ENCODE results near the gene SMTNL1.
"Not testable (repeated sequence)": the region's sequence is repeated elsewhere in the genome, so short reads cannot be mapped to it uniquely, and the experiment has no call there.

The SMTNL1 gene

DNA sequence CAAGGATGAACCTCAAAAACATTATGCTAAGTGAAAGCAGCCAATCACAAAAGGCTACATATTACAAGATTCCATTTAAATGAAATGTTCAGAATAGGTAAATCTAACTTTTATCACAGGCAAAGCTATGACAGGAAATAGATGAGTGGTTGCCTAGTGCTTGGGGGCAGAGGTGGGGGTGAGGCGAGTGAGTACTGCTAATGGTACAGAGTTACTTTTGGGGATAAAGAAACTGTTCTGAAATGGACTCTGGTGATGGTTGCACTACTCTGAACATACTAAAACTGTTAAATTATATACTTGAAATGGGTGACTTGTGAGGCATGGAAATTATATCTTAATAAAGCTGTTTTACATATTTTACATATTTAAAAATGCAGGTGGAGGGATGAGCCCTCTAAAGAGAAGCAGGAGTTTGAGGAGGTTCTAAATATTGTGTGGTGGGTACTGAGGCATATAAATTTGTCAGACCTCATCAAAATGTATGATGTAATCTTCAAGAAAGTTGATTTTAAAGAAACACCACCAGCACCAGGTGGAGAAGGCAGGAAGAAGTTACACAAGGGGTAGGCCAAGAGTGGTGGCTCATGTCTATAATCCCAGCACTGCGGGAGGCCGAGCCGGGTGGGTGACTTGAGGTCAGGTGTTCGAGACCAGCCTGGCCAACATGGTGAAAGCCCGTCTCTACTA lies 25.5 kb upstream of the SMTNL1 start:
- no peak for DNase-seq

DNA sequence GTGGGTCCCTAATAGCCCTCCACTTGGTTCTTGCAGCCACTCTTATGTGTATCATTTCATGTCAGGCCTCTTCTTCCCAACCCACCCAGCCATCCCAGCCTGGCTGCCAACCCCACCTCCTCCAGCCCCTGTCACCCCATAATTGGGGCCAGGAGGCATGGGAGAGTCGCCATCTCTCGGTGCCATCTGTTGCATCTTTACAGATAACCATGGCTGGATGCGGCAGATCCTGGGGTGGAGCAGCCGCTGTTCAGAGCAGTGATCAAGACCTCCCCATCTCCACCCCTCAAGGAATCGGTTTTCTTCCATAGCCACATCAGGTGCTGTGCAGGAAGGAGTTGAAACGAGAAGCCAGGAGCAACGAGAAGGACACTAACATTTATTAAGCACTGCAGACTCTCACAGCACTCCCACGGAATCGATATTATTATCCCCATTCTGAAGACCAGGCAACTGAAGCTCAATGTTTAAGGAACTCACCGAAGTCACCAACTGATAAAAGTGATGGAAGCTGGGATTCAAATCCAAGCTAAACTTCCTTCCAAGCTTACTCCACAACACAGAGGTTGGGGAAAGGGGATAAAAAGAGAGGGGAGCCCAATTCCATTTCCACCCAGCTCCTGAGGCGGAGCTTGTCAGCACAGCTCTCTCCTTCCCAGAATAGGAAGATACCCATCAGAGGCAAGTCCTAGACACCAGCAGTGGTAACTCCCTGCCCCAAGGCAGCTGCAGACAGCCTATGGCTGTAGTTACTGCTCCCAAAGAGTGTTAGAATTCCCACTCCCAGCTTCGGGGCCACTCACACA lies 24.5 kb upstream of the SMTNL1 start:
- no peak for DNase-seq

DNA sequence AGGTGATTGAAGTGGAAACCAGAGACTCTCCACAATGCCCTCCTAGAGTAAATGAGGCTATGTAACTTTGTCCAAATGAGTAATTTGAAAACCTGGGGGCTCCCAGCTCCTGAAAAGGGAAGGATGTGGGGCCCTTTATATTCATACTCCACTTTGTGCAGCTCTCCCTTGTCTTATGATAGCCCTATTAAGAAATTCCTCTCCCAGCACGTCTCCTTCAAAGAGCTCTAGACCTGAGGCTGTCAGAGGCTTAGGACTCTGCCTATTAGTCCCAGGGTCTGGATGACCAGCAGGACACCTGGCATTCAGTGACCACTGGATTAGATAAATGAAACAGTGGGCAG lies 24.0 kb upstream of the SMTNL1 start:
- DNase-seq = no peak

GRCh38 chr11:57513911-57514537 lies 23.4 kb upstream of the SMTNL1 start:
- DNase-seq = peak; percentile 4 to 24

DNA sequence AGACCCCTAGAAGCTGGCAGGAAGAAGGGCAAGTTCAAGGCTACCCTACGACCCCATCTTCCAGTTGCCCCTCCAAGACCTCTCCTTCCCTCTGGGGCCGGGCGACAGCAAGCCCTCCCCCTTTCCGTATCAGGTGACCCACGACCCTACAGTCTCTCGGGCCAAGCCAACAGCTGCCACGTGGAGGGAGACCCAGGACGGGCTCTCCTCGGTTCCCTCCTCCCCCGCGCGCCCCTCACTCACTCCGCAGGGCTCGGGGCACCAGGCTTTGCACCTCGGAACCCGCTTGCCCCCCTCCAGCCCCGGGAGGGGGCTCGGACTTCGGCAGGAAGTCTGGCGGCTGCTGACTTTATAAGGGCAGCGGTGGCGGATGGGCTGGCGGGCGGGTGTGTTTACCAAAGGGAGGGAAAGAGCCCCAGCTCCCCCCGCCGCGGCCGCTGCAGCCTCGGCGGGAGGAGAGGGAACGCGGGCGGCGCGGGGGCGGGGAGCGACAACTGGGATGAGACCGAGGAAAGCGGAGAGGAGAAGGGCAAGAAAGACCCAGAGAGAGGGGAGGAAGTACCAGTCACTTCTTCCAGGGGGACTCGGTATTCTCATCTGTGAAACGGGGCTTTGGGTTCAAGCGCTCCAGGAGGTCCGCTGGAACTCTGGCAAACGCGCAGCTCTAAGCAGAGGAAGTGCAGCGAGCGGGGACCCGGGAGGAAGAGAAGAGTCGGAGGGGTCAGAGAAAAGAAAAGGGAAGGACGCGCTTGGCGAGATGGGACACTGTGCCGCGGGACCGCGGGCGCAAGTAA lies 22.7 kb upstream of the SMTNL1 start:
- DNase-seq = peak; percentile 12 to 52

- peak in 1 of 2 donors; percentile 30 for DNase-seq
Observed at GRCh38 chr11:57515332-57516060, 21.9 kb upstream of the SMTNL1 start, which contains the start of gene SLC43A1. TSS of gene SLC43A1 (minus strand) at chr11:57515702. CDS start at chr11:57514111, 1,591 bp downstream.

GRCh38 chr11:57516061-57516443 lies 21.3 kb upstream of the SMTNL1 start:
- no peak for DNase-seq

- DNase-seq = no peak
Observed at GRCh38 chr11:57521116-57521515, 16.3 kb upstream of the SMTNL1 start.

DNA sequence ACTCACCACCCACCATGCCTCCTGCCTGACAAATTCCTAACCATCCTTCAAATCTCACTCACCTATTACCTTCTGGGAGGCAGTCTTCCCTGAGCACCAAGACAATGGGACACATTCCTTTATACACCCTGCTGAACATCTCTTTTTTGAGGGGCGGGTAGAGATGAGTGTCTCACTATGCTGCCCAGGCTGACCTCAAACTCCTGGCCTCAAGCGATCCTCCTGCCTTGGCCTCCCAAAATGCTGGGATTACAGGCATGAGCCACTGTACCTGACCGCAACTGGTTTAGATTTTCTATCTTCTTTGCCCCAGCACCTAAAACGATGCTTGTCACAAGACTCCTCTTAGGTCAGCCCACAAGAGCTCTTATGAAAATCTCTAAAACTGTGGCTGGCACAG lies 14.0 kb upstream of the SMTNL1 start:
- no peak for DNase-seq

DNA sequence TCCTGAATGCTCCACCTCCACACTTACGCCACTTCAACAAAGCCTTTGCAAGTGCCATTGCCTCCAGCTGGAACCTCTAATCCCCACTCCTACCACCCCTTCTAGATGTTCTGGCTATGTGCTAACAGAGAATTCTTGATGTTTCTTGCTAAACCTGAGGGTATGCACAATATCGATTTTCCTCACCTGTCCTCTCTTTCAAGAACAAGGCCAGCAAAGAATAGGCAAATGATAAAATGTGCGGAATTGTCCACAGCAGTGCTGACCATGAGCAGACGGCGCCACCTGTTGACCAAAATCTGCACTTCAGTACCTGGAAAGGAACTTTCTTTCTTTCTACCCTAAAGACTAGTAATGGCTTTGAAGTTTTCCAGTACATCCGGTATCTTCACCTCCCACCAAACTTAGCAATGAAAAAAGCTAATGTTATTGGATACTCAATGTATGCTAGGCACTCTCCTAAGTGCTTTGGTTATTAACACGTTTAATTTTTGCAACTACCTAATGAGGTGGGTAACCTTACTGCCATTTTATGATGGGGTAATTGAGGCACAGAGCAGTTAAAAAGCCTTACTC lies 10.3 kb upstream of the SMTNL1 start:
- peak; percentile 65 to 78 for DNase-seq

DNA sequence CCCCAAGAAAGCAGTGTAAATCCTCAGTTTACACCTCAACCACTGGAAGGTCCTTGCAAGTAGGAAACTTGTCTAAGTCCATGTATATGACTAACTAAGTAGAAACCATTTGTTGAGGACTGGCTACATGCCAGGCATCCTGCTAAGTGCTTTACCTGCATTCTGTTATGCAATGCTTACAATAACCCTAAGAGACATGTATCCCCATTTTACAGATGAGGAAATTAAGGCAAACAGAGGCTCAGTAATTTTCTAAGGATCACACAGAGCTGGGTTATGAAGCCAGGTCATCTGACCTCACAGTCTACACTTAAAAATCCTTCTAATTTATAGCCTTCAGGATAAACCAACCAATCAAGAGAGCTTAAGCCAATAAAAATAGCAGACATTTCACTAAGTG lies 8.4 kb upstream of the SMTNL1 start:
- no peak for DNase-seq

- no peak for DNase-seq
Observed at GRCh38 chr11:57530215-57530595, 7.2 kb upstream of the SMTNL1 start.

GRCh38 chr11:57530596-57531507 lies 6.5 kb upstream of the SMTNL1 start, which contains the start of gene TIMM10:
TSS of gene TIMM10 (minus strand) at chr11:57530754. CDS start at chr11:57530189, 565 bp downstream.
- DNase-seq = peak; percentile 97

DNA sequence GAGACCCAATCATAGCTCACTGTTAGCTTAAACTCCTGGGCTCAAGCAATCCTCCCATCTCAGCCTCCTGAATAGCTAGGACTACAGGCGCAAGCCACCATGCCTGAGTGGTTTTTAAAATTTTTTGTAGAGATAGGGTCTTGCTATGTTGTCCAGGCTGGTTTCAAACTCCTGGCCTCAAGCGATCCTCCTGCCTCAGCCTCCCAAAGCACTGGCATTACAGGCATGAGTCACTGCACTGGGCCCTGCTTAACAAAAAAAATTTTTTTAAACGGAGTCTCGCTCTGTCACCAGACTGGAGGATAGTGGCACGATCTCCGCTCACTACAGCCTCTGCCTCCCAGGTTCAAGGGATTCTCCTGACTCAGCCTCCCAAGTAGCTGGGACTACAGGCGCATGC lies 2.9 kb upstream of the SMTNL1 start:
- not testable (repeated sequence) for DNase-seq

GRCh38 chr11:57539342-57539741 lies 1.9 kb downstream of the SMTNL1 start:
- DNase-seq = no peak

GRCh38 chr11:57541169-57541568 lies 3.8 kb downstream of the SMTNL1 start:
- no peak for DNase-seq

GRCh38 chr11:57542582-57542981 lies 5.2 kb downstream of the SMTNL1 start:
- DNase-seq = no peak

DNA sequence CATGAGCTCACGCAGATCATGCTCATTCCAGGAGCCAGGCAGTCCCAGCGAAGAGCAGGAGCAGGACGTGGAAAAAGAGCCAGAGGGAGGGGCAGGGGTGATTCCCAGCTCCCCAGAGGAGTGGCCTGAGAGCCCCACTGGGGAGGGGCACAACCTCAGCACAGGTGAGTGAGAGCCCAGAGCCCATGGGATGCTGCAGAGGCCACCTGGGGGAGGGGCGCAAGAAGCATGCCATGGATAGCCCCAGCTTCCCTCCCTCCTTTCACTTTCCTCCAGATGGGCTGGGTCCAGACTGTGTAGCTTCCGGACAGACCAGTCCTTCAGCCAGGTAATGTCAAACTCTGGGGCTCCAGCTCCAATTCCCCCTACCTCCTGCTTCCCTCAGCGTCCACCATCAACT lies 6.2 kb downstream of the SMTNL1 start:
- no peak for DNase-seq

DNA sequence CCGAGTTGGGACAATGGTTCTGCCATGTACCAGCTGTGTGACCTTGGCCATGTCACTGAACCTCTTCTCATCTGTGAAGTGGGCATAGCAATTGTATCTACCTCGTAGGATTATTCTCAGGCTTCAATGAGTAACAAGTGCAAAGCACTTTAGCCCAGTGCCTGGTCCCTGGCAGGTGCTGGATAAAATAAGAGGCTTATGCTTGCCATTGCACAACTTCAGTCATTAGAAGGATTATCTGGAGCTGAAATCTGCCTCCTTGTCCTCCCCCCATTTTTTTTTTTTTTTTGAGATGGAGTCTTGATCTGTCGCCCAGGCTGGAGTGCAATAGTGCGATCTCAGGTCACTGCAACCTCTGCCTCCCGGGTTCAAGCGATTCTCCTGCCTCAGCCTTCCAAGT lies 7.2 kb downstream of the SMTNL1 start:
- DNase-seq = no peak

DNA sequence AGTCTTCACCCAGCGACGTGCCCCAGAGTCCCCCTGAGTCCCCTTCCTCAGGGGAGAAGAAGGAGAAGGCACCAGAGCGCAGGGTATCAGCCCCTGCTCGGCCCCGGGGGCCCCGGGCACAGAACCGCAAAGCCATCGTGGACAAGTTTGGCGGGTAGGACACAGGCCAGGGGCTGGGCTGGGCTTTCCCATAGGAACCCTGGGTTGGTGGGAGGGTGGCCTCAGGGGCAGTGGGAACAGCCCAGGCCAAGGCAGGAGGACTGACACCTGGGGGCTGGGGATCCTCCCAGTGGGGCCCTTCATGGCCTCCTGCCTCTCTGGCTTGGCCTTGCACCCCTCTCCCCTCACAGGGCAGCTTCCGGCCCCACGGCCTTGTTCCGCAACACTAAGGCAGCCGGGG lies 8.5 kb downstream of the SMTNL1 start:
- DNase-seq = no peak

DNA sequence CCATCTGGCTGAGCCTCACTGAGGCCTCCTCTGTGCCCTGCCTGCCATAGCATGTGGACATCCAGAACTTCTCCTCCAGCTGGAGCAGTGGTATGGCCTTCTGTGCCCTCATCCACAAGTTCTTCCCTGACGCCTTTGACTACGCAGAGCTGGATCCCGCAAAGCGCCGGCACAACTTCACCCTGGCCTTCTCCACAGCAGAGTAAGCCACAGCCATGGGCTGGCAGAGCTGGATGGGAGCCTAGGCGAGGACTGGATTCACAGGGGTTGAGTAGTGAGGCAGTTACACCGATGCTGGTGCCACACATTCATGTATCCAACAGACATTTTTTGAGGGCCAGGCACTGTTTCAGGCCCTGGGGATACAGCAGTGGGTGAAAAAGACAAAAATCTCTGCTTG lies 9.1 kb downstream of the SMTNL1 start:
- no peak for DNase-seq
